ENCODE results near the gene GNB4.

DNA sequence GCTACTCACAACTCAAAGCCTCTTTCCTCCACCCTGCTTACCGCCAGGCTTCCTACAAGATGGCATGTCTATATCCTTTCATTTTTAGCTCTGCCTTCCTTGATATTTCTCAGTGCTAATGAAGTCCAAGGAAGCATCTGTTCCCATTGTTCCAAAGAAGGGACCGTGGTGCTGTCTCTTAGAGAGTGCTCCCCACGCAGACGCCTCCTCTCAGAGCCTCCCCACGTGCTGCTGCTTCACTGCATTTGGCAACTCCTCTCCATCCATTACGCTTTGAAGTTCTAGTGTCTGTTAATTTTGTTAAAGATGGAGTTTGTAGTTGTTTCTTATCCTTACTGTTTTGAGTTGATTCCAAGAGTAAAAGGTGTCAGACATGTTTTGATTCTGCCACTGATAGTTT, 26.2 kb downstream of the GNB4 start:
- TF ChIP-seq, protein P1, sequence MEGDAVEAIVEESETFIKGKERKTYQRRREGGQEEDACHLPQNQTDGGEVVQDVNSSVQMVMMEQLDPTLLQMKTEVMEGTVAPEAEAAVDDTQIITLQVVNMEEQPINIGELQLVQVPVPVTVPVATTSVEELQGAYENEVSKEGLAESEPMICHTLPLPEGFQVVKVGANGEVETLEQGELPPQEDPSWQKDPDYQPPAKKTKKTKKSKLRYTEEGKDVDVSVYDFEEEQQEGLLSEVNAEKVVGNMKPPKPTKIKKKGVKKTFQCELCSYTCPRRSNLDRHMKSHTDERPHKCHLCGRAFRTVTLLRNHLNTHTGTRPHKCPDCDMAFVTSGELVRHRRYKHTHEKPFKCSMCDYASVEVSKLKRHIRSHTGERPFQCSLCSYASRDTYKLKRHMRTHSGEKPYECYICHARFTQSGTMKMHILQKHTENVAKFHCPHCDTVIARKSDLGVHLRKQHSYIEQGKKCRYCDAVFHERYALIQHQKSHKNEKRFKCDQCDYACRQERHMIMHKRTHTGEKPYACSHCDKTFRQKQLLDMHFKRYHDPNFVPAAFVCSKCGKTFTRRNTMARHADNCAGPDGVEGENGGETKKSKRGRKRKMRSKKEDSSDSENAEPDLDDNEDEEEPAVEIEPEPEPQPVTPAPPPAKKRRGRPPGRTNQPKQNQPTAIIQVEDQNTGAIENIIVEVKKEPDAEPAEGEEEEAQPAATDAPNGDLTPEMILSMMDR (IDR thresholded peaks at IDR 0.05), result no peak
- TF ChIP-seq POLR2AphosphoS5 (IDR thresholded peaks at IDR 0.05), result no peak
- no peak for TF ChIP-seq POLR2A (IDR thresholded peaks at IDR 0.05)
